Stimulated activated CD4-positive, alpha-beta T cell treated with anti-CD3 and anti-CD28 coated beads, Interleukin-15, amount 100 ng/mL, for 48 hours (primary cell): ENCODE results near the gene ADISSP.

Source experiments
- DNase-seq, 2 donors: peaks; one replicate each; pipeline ENCODE4 v3.0.0-alpha.2; 2020; ENCODE audit warnings: low read depth in 2 of 2

ADISSP gene

DNA sequence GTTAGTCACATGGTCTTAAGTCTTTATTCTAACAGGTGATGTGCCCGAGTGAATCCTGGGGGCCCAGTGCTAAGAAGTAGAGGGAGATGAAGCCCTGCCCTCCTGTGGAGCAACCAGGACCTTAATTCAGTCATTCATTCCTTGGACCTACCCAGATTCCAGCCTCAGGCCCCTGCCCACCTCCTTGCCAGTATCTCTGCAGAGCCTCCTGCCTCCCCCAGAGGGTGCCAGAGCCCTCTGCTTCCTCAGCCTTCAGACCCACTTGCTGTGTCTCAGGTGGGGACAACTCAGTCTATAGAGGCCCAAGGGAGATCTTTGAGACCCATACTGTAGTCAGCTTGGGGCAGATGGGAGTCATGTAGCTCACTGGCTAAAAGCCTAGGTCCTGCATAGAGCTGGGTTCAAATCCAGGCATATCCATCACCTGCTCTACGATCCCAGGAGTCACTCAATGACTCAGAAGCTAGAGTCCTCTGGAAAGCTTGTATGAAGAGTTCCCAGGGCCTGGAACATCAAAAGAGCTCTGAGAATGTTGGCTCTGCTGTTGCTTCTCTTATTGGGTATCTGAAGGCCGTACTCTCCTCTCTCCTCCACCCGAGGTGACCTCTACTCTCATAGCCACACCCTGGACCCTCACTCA lies 51.2 kb downstream of the ADISSP start:
- peak in 1 of 2 donors; percentile 11 for DNase-seq

- DNase-seq, result no peak
Measured at GRCh38 chr20:3714092-3714491, 53.5 kb downstream of the ADISSP start.

DNA sequence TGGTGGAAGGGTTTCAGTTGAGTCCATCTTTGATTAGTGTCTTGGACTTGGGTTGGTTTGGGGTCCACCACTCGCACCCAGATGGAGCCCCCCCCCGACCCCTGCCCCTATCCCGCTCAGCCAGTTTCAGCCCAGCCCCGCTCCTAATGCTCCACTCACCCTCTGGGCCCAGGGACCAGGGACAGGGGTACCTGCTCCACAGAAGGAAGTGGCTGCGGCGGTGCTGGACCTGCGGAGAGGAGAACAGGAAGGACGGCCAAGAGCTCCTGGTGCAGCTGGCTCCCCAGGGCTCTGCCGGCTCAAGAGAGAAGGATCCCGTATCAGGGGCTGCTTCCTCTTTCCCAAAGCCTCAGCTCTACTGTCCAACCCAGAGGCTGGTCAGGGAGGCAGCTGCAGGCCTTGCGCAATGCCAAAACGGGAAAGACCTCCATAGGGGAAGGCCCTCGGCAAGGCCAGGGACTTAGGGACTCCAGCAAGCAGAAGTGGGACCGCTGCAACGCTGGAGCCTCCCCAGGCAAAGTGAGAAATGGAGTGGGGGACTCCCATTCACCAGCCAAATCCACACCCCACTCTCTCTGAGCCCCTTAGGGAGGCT lies 55.2 kb downstream of the ADISSP start, which contains the start of gene SIGLEC1:
Gene SIGLEC1 (minus strand): TSS at position 322 of the 595 bp plus-strand sequence. CDS start 5,472 bp downstream, outside the sequence.
- no peak for DNase-seq

GRCh38 chr20:3711484-3711941 lies 56.0 kb downstream of the ADISSP start:
- no peak for DNase-seq

- peak; percentile 43 to 66 for DNase-seq
Measured at GRCh38 chr20:3710703-3711483, 56.7 kb downstream of the ADISSP start.

DNA sequence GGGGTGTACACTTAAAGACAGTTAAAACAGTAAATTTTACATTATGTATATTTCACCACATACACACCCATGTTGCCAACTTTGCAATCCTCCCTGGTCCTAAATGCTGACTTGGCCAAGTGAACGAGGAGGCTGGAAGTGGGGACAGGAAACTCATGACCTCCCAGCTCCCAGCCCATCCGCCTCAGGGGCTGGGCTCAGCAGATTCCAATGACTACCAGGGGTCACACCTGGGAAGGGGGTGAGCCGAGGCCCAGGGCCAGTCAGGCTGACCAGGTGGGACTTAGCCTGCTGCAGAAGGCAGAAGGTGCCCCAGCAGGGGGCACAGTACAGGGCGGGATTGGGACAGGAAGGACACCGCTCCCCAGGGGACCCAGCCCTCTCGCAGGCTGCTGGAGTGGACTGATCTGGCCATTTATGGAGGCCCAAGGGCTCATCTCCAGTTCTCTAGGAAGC lies 57.5 kb downstream of the ADISSP start:
- no peak for DNase-seq

GRCh38 chr20:3707508-3707899 lies 60.0 kb downstream of the ADISSP start:
- no peak for DNase-seq

GRCh38 chr20:3706774-3707507 lies 60.6 kb downstream of the ADISSP start:
- DNase-seq, result no peak

DNA sequence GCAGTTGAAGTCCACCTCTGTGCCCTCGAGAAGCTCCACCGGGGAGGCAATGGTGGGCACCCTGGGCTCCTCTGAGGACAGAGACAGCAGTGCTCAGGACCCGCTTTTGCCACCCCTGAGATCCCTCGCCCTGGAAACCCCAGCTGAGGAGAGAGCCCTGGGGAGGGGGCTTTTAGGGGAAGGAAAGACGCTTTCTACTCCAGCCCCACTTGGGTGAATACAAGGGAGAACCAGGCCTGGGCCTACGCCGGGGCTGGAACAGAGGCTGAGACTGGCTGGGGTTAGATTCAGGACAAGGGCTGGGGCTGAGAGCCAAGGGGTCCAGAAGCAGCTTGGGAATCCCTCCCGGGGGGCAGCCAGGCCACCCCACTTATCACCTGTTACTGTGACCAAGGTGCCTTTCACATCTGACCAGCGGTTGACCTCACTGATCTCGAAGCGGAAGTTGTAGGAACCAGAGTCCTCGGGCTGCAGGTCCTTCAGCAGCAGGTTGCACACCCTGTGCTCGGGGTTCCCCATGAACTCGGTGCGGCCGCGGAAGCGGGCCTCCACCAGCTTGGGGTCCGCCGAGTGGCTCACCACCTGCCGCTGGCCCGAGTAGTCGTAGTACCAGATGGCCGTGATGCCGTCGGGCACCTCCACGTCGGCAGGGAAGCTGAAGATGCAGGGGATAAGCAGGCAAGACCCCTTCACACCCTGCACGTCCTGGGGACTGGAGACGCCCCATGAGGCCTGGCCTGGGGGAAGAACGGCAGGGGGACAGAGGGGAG lies 61.4 kb downstream of the ADISSP start:
- DNase-seq, result no peak

DNA sequence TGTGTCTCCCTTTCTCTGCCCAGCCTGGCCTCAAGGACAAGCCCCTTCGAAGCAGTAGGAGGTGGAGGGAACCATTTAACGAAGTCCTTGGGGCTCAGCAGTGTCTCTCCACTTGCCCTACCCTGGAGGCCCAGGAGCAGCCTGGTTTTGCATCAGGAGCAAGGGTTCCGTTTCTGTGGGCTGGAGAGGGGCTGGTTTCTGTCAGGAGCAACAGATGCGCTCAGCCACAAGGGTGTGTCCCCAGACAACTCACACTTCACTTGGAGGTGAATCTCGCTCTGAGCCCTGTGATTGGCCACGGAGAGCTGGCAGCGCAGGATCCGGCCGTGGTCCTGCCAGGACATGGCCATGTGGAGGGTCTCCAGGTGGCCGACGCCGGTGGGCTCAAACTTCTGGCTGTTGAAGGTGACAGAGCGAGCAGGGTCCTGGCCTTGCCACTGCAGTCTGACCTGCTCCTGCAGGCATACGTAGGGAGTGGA lies 62.0 kb downstream of the ADISSP start:
- no peak for DNase-seq

- no peak for DNase-seq
Measured at GRCh38 chr20:3704087-3704486, 63.5 kb downstream of the ADISSP start.
